ENCODE results near the gene CSRP2. TPM values are rescaled to one million over a fixed set of nuclear protein-coding genes. Genes with fewer than 3 reads are reported as not detected.

CSRP2 gene
- total RNA-seq, 1 donor from 2014 or later: 86.3 TPM

DNA sequence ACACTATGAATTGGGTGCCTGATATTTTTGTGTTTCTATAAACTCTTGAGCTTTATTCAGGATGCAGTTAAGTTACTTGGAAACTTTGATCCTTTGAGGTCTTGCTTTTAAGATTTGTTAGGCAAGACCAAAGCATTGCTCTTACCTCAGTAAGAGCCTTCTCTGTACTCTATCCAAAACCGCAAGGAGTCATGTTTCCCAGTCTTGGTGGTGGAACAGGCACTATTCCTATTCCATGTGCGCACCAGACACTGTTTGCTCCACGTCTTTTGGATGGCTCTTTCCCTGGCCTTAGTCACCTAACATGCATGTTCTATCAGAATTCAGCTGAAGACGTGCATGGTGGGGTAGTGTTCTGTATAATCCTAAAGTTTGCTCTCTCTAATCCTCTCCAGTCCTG is 23.5 kb downstream of the CSRP2 start:
- Mint-ChIP-seq H3K4me3 (no peak overlapping the region), H3K9me3 (peaks cover 22% of the 10 kb centered on the region), H3K27me3 (ENCODE audit: low read depth) (no peaks in the 10 kb centered on the region), H3K36me3 (peaks cover 54% of the 10 kb centered on the region), H3K4me1 (peaks cover 4% of the 10 kb centered on the region), H3K27ac (no peak overlapping the region)
- DNase-seq (ENCODE audit: low spot score in 2 of 2, unreplicated experiment in 2 of 2): no peak
- TF ChIP-seq, protein P1, sequence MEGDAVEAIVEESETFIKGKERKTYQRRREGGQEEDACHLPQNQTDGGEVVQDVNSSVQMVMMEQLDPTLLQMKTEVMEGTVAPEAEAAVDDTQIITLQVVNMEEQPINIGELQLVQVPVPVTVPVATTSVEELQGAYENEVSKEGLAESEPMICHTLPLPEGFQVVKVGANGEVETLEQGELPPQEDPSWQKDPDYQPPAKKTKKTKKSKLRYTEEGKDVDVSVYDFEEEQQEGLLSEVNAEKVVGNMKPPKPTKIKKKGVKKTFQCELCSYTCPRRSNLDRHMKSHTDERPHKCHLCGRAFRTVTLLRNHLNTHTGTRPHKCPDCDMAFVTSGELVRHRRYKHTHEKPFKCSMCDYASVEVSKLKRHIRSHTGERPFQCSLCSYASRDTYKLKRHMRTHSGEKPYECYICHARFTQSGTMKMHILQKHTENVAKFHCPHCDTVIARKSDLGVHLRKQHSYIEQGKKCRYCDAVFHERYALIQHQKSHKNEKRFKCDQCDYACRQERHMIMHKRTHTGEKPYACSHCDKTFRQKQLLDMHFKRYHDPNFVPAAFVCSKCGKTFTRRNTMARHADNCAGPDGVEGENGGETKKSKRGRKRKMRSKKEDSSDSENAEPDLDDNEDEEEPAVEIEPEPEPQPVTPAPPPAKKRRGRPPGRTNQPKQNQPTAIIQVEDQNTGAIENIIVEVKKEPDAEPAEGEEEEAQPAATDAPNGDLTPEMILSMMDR (IDR thresholded peaks at IDR 0.05; ENCODE audit: unreplicated experiment): no peak

DNA sequence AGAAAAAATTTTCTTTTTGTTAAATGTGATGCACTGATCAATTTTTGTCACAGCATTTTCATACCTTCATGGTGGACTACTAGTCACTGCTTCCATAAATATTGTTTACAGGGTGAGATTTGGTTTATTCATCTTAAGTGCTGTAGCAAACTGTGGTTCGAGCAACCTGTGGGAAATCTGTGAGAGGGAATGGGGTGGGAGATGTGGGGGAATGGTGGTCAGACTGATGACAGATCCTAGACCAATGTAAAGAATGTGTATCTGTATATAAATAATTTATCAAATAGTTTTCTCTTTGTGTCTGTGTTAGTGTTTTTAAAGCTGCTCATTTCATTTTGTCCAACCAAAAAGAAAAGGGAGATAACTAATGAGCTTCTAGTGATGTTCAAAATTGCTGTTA is 26.7 kb downstream of the CSRP2 start:
- Mint-ChIP-seq H3K4me1 (no peaks in the 10 kb centered on the region), H3K4me3 (no peak overlapping the region), H3K9me3 (peaks cover 19% of the 10 kb centered on the region), H3K27ac (no peak overlapping the region), H3K27me3 (ENCODE audit: low read depth) (no peaks in the 10 kb centered on the region), H3K36me3 (peaks cover 51% of the 10 kb centered on the region)
- DNase-seq (ENCODE audit: low spot score in 2 of 2, unreplicated experiment in 2 of 2): no peak
- TF ChIP-seq, protein P1 (IDR thresholded peaks at IDR 0.05; ENCODE audit: unreplicated experiment): no peak

DNA sequence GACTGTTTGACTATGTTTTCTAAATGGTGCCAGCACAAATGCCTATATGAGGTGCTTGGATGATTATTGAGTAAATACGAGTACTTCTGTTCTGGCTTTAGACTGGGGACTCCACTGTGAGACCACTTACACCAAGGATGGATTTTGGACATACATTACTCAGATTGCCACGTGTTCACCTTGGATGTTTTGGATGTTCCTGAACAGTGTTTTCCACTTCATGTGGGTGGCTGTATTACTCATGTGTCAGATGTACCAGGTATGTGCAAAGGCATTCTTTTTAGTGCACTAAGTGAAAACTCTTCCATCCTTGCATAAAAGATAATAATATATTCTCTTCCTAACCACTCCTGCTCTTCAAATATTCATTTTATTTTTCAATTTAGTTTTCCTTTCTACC is 30.7 kb downstream of the CSRP2 start:
- Mint-ChIP-seq H3K27me3 (ENCODE audit: low read depth) (no peaks in the 10 kb centered on the region), H3K27ac (no peak overlapping the region), H3K4me3 (no peak overlapping the region), H3K36me3 (peaks cover 28% of the 10 kb centered on the region), H3K9me3 (no peaks in the 10 kb centered on the region), H3K4me1 (peaks cover 3% of the 10 kb centered on the region)
- no peak for DNase-seq (ENCODE audit: low spot score in 2 of 2, unreplicated experiment in 2 of 2)
- TF ChIP-seq, protein P1 (IDR thresholded peaks at IDR 0.05; ENCODE audit: unreplicated experiment): no peak

DNA sequence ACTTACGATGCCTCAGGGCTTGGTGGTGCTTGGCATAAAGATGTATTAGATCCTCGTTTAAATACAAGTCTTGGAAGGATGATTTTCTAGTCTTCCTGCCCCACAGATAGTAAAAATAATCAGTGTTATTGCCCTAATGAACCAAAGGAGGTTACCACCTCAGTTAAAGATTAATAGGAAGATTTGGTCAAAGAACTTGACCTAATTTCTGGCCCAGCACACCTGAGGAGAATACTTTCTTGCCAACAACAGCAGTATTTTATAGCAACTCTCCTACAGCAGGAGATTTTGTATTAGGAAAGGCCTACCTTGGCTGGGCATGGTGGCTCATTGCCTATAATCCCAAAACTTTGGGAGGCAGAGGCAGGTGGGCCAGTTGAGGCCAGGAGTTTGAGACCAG is 31.6 kb downstream of the CSRP2 start:
- Mint-ChIP-seq H3K27ac (no peak overlapping the region), H3K9me3 (no peaks in the 10 kb centered on the region), H3K4me1 (peaks cover 3% of the 10 kb centered on the region), H3K27me3 (ENCODE audit: low read depth) (no peaks in the 10 kb centered on the region), H3K36me3 (peaks cover 29% of the 10 kb centered on the region), H3K4me3 (no peak overlapping the region)
- TF ChIP-seq, protein P1 (IDR thresholded peaks at IDR 0.05; ENCODE audit: unreplicated experiment): no peak
- no peak for DNase-seq (ENCODE audit: low spot score in 2 of 2, unreplicated experiment in 2 of 2)

DNA sequence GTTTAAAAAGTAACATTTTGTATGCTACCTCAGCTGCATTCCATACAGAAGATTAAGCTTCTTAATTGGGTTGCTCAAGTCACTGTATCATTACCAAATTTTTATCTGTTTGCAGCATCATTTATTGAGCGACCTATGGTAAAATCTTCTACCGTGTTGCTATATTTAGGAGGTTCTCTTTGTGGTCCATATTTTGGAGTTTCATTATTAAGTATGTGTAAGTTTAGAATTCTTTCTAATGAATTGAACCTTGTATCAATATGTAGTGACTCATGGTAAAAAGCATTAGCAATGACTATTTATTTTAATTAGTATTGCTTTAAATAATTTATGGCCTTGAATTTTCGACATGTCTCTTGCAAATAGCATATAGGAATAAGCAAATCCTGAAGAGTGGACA is 42.2 kb downstream of the CSRP2 start:
- H3K9me3 Mint-ChIP-seq: peaks cover 14% of the 10 kb centered on the region
- TF ChIP-seq, protein P1 (IDR thresholded peaks at IDR 0.05; ENCODE audit: unreplicated experiment): no peak
- H3K27ac Mint-ChIP-seq: no peak overlapping the region
- peaks cover 23% of the 10 kb centered on the region for H3K36me3 Mint-ChIP-seq
- H3K4me3 Mint-ChIP-seq: no peak overlapping the region
- DNase-seq (ENCODE audit: low spot score in 2 of 2, unreplicated experiment in 2 of 2): no peak
- H3K4me1 Mint-ChIP-seq: no peaks in the 10 kb centered on the region
- no peaks in the 10 kb centered on the region for H3K27me3 Mint-ChIP-seq (ENCODE audit: low read depth)

DNA sequence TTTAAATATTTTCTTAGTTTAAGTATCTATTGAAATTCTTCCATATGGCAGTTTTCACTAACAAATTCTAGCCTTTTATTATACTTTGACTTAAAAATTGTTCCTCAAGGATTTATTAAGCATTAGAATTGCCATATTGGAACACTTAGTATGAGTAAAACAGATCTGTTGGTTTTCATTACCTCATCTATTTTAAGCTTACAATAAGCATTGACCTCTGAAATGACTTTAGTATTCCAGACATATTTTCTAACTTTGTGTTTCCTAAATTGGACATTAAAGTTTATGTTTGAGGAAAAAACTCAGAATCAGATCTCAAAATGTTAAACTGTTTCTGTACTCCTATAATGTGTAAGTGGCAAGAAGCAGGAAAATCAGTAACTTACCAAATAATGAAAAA is 48.4 kb downstream of the CSRP2 start:
- no peak overlapping the region for H3K4me3 Mint-ChIP-seq
- TF ChIP-seq, protein P1 (IDR thresholded peaks at IDR 0.05; ENCODE audit: unreplicated experiment): no peak

More for the DNA sequence above, 48.4 kb downstream of the CSRP2 start:
- Mint-ChIP-seq H3K9me3 (peaks cover 14% of the 10 kb centered on the region), H3K27ac (no peak overlapping the region), H3K4me1 (no peaks in the 10 kb centered on the region), H3K27me3 (ENCODE audit: low read depth) (no peaks in the 10 kb centered on the region), H3K36me3 (peaks cover 41% of the 10 kb centered on the region)
- DNase-seq (ENCODE audit: low spot score in 2 of 2, unreplicated experiment in 2 of 2): no peak
